ENCODE data around the gene NOC2L. TPM values are rescaled to one million over a fixed set of nuclear protein-coding genes. Genes with fewer than 3 reads are reported as not detected.

Gene NOC2L
- total and polyA plus RNA-seq, 5 donors: 43.6 to 48.6 (median 45.4) TPM

- H3K27me3 ChIP-seq (ENCODE audit: control insufficient read depth, insufficient read depth): no peaks in the 10 kb centered on the region
- no peaks in the 10 kb centered on the region for H3K9me3 ChIP-seq (ENCODE audit: control insufficient read depth, low read length)
- ATAC-seq: no peak
- intact Hi-C loops (cut with DNase I): no loop called here
- peak in 1 of 3 donors; percentile 71 for DNase-seq
- no peaks in the 10 kb centered on the region for H3K4me1 ChIP-seq (ENCODE audit: control insufficient read depth, insufficient read depth, low read length)
- H3K4me3 ChIP-seq (ENCODE audit: low read length): peak overlapping the region; percentile 43
- 20% methylated on average over 21 of the region's 21 CpGs for WGBS
- no peak overlapping the region for H3K27ac ChIP-seq (ENCODE audit: low read length)
Measured at GRCh38 chr1:939511-940106, 19.4 kb downstream of the NOC2L start.

GRCh38 chr1:938711-939489 lies 20.2 kb downstream of the NOC2L start:
- ATAC-seq (no peak), DNase-seq (peak in 1 of 3 donors; percentile 72)
- H3K27ac ChIP-seq (ENCODE audit: low read length): no peak overlapping the region
- no peaks in the 10 kb centered on the region for H3K4me1 ChIP-seq (ENCODE audit: control insufficient read depth, insufficient read depth, low read length)
- H3K4me3 ChIP-seq (ENCODE audit: low read length): no peak overlapping the region
- intact Hi-C loops (cut with DNase I): no loop called here
- H3K9me3 ChIP-seq (ENCODE audit: control insufficient read depth, low read length): no peaks in the 10 kb centered on the region
- WGBS: 79% methylated on average over 30 of the region's 30 CpGs
- no peaks in the 10 kb centered on the region for H3K27me3 ChIP-seq (ENCODE audit: control insufficient read depth, insufficient read depth)

- peak in 1 of 2 donors; percentile 4 for ATAC-seq
- peak in 1 of 3 donors; percentile 75 for DNase-seq
- Histone ChIP-seq H3K4me1 (ENCODE audit: control insufficient read depth, insufficient read depth, low read length) (no peaks in the 10 kb centered on the region), H3K4me3 (ENCODE audit: low read length) (no peak overlapping the region), H3K27ac (ENCODE audit: low read length) (no peak overlapping the region), H3K9me3 (ENCODE audit: control insufficient read depth, low read length) (no peaks in the 10 kb centered on the region), H3K27me3 (ENCODE audit: control insufficient read depth, insufficient read depth) (no peaks in the 10 kb centered on the region)
- intact Hi-C loops (cut with DNase I): no loop called here
- WGBS: 76% methylated on average over 15 of the region's 15 CpGs
Measured at GRCh38 chr1:938088-938683, 20.9 kb downstream of the NOC2L start.

- Histone ChIP-seq H3K4me1 (ENCODE audit: control insufficient read depth, insufficient read depth, low read length) (no peaks in the 10 kb centered on the region), H3K9me3 (ENCODE audit: control insufficient read depth, low read length) (no peaks in the 10 kb centered on the region), H3K4me3 (ENCODE audit: low read length) (no peak overlapping the region), H3K27me3 (ENCODE audit: control insufficient read depth, insufficient read depth) (no peaks in the 10 kb centered on the region), H3K27ac (ENCODE audit: low read length) (no peak overlapping the region)
- ATAC-seq: no peak
- DNase-seq: no peak
- WGBS: 87% methylated on average over 16 of the region's 16 CpGs
- intact Hi-C loops (cut with DNase I): no loop called here
Measured at GRCh38 chr1:937521-937920, 21.5 kb downstream of the NOC2L start.

GRCh38 chr1:936348-937264 lies 22.4 kb downstream of the NOC2L start:
- Histone ChIP-seq H3K9me3 (ENCODE audit: control insufficient read depth, low read length) (no peaks in the 10 kb centered on the region), H3K4me3 (ENCODE audit: low read length) (no peak overlapping the region), H3K4me1 (ENCODE audit: control insufficient read depth, insufficient read depth, low read length) (no peaks in the 10 kb centered on the region), H3K27me3 (ENCODE audit: control insufficient read depth, insufficient read depth) (no peaks in the 10 kb centered on the region), H3K27ac (ENCODE audit: low read length) (no peak overlapping the region)
- 80% methylated on average over 45 of the region's 45 CpGs for WGBS
- ATAC-seq: no peak
- intact Hi-C loops (cut with DNase I): no loop called here
- DNase-seq: peak in 1 of 3 donors; percentile 61

GRCh38 chr1:935751-936231 lies 23.3 kb downstream of the NOC2L start:
- Histone ChIP-seq H3K27ac (ENCODE audit: low read length) (no peak overlapping the region), H3K4me3 (ENCODE audit: low read length) (no peak overlapping the region), H3K4me1 (ENCODE audit: control insufficient read depth, insufficient read depth, low read length) (no peaks in the 10 kb centered on the region), H3K27me3 (ENCODE audit: control insufficient read depth, insufficient read depth) (no peaks in the 10 kb centered on the region), H3K9me3 (ENCODE audit: control insufficient read depth, low read length) (no peaks in the 10 kb centered on the region)
- ATAC-seq (no peak), DNase-seq (peak; percentile 65 to 87 (median 84))
- 19% methylated on average over 30 of the region's 30 CpGs for WGBS
- intact Hi-C loops (cut with DNase I): no loop called here

GRCh38 chr1:934991-935750 lies 23.9 kb downstream of the NOC2L start:
- DNase-seq (peak in 1 of 3 donors; percentile 69), ATAC-seq (no peak)
- WGBS: 16% methylated on average over 37 of the region's 37 CpGs
- Histone ChIP-seq H3K4me1 (ENCODE audit: control insufficient read depth, insufficient read depth, low read length) (no peaks in the 10 kb centered on the region), H3K27me3 (ENCODE audit: control insufficient read depth, insufficient read depth) (no peaks in the 10 kb centered on the region), H3K27ac (ENCODE audit: low read length) (no peak overlapping the region), H3K4me3 (ENCODE audit: low read length) (no peak overlapping the region), H3K9me3 (ENCODE audit: control insufficient read depth, low read length) (no peaks in the 10 kb centered on the region)
- intact Hi-C loops (cut with DNase I): no loop called here

GRCh38 chr1:933603-933940 lies 25.5 kb downstream of the NOC2L start:
- no peak overlapping the region for H3K27ac ChIP-seq (ENCODE audit: low read length)
- DNase-seq (no peak), ATAC-seq (no peak)
- H3K27me3 ChIP-seq (ENCODE audit: control insufficient read depth, insufficient read depth): no peaks in the 10 kb centered on the region
- intact Hi-C loops (cut with DNase I): no loop called here
- H3K4me1 ChIP-seq (ENCODE audit: control insufficient read depth, insufficient read depth, low read length): no peaks in the 10 kb centered on the region
- H3K4me3 ChIP-seq (ENCODE audit: low read length): no peak overlapping the region
- WGBS: 35% methylated on average over 10 of the region's 10 CpGs
- H3K9me3 ChIP-seq (ENCODE audit: control insufficient read depth, low read length): no peaks in the 10 kb centered on the region

GRCh38 chr1:932776-933602 lies 26.1 kb downstream of the NOC2L start:
- no peak overlapping the region for H3K4me3 ChIP-seq (ENCODE audit: low read length)
- DNase-seq (no peak), ATAC-seq (no peak)
- no peaks in the 10 kb centered on the region for H3K4me1 ChIP-seq (ENCODE audit: control insufficient read depth, insufficient read depth, low read length)
- H3K27ac ChIP-seq (ENCODE audit: low read length): no peak overlapping the region
- H3K9me3 ChIP-seq (ENCODE audit: control insufficient read depth, low read length): no peaks in the 10 kb centered on the region
- WGBS: 79% methylated on average over 25 of the region's 25 CpGs
- intact Hi-C loops (cut with DNase I): no loop called here
- H3K27me3 ChIP-seq (ENCODE audit: control insufficient read depth, insufficient read depth): no peaks in the 10 kb centered on the region

GRCh38 chr1:932173-932510 lies 26.9 kb downstream of the NOC2L start:
- Histone ChIP-seq H3K27ac (ENCODE audit: low read length) (no peak overlapping the region), H3K27me3 (ENCODE audit: control insufficient read depth, insufficient read depth) (no peaks in the 10 kb centered on the region), H3K9me3 (ENCODE audit: control insufficient read depth, low read length) (no peaks in the 10 kb centered on the region), H3K4me1 (ENCODE audit: control insufficient read depth, insufficient read depth, low read length) (no peaks in the 10 kb centered on the region), H3K4me3 (ENCODE audit: low read length) (no peak overlapping the region)
- intact Hi-C loops (cut with DNase I): no loop called here
- 78% methylated on average over 16 of the region's 16 CpGs for WGBS
- DNase-seq (no peak), ATAC-seq (no peak)

Measured in right cardiac atrium (tissue), 5 donors.